ENCODE measurements around the gene DGCR2. TPM values are rescaled to one million over a fixed set of nuclear protein-coding genes. Genes with fewer than 3 reads are reported as not detected.

DGCR2 gene
- polyA plus RNA-seq, 1 donor from 2014 or later, result 67.1 TPM

DNA sequence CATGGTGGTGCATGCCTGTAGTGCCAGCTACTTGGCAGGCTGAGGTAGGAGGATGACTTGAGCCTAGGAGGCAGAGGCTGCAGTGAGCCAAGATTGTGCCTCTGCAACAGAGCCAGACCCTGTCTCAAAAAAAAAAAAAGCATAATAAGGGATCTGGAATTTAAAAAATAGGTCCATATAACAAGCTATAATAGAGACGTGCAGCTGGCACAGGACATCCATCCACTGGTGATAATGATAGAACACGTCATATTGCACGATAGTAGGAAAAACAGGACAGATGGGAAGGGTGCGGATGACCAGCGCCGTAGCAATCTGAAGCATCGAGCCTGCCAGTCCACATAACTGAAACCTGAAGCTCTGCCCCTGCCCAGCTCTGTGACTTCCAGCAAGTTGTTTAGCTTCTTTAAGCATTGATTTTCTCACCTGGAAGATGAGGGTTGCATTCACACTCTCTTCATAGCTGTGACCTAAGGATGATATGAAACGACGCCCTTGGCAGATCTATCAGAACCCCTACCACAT lies 125.8 kb downstream of the DGCR2 start:
- Histone ChIP-seq H4K20me1 (ENCODE audit: insufficient read depth) (no peaks in the 10 kb centered on the region), H2AFZ (ENCODE audit: low read depth, low read length) (no peak overlapping the region), H3K4me3 (ENCODE audit: low read length) (no peak overlapping the region), H3K4me2 (ENCODE audit: low read length) (no peak overlapping the region), H3K27me3 (ENCODE audit: insufficient read depth, low read depth, low read length) (no peaks in the 10 kb centered on the region), H3K9me3 (ENCODE audit: low read length) (no peaks in the 10 kb centered on the region), H3F3A (ENCODE audit: insufficient read depth, low read length, poor library complexity, severe bottlenecking) (no peaks in the 10 kb centered on the region), H3K9ac (ENCODE audit: low read length) (no peak overlapping the region), H3K79me2 (replicated peaks; ENCODE audit: insufficient read depth, low read length) (no peaks in the 10 kb centered on the region), H3K36me3 (ENCODE audit: insufficient read depth, low read length) (no peaks in the 10 kb centered on the region), H3K9me2 (ENCODE audit: insufficient read depth, low read length) (no peaks in the 10 kb centered on the region), H3K27ac (ENCODE audit: low read length) (no peak overlapping the region)
- TF ChIP-seq, protein P1, sequence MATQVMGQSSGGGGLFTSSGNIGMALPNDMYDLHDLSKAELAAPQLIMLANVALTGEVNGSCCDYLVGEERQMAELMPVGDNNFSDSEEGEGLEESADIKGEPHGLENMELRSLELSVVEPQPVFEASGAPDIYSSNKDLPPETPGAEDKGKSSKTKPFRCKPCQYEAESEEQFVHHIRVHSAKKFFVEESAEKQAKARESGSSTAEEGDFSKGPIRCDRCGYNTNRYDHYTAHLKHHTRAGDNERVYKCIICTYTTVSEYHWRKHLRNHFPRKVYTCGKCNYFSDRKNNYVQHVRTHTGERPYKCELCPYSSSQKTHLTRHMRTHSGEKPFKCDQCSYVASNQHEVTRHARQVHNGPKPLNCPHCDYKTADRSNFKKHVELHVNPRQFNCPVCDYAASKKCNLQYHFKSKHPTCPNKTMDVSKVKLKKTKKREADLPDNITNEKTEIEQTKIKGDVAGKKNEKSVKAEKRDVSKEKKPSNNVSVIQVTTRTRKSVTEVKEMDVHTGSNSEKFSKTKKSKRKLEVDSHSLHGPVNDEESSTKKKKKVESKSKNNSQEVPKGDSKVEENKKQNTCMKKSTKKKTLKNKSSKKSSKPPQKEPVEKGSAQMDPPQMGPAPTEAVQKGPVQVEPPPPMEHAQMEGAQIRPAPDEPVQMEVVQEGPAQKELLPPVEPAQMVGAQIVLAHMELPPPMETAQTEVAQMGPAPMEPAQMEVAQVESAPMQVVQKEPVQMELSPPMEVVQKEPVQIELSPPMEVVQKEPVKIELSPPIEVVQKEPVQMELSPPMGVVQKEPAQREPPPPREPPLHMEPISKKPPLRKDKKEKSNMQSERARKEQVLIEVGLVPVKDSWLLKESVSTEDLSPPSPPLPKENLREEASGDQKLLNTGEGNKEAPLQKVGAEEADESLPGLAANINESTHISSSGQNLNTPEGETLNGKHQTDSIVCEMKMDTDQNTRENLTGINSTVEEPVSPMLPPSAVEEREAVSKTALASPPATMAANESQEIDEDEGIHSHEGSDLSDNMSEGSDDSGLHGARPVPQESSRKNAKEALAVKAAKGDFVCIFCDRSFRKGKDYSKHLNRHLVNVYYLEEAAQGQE (IDR thresholded peaks at IDR 0.05; ENCODE audit: borderline replicate concordance), result no peak
- TF ChIP-seq, protein P2, sequence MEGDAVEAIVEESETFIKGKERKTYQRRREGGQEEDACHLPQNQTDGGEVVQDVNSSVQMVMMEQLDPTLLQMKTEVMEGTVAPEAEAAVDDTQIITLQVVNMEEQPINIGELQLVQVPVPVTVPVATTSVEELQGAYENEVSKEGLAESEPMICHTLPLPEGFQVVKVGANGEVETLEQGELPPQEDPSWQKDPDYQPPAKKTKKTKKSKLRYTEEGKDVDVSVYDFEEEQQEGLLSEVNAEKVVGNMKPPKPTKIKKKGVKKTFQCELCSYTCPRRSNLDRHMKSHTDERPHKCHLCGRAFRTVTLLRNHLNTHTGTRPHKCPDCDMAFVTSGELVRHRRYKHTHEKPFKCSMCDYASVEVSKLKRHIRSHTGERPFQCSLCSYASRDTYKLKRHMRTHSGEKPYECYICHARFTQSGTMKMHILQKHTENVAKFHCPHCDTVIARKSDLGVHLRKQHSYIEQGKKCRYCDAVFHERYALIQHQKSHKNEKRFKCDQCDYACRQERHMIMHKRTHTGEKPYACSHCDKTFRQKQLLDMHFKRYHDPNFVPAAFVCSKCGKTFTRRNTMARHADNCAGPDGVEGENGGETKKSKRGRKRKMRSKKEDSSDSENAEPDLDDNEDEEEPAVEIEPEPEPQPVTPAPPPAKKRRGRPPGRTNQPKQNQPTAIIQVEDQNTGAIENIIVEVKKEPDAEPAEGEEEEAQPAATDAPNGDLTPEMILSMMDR (IDR thresholded peaks at IDR 0.05; ENCODE audit: poor library complexity, severe bottlenecking), result no peak
- TF ChIP-seq MXI1 (conservative IDR thresholded peaks at IDR 0.05; ENCODE audit: poor library complexity, severe bottlenecking), result no peak
- TF ChIP-seq TAF1 (IDR thresholded peaks at IDR 0.05; ENCODE audit: low read depth), result no peak
- no peak for TF ChIP-seq EP300 (conservative IDR thresholded peaks at IDR 0.05; ENCODE audit: poor library complexity, severe bottlenecking)
- TF ChIP-seq SMC3 (conservative IDR thresholded peaks at IDR 0.05; ENCODE audit: poor library complexity), result no peak
- no peak for TF ChIP-seq RAD21 (conservative IDR thresholded peaks at IDR 0.05)
- no peak for TF ChIP-seq POLR2AphosphoS5 (IDR thresholded peaks at IDR 0.05)
- TF ChIP-seq EZH2 (IDR thresholded peaks at IDR 0.05; ENCODE audit: borderline replicate concordance, insufficient read depth, low read length, poor library complexity, severe bottlenecking), result no peak

DNA sequence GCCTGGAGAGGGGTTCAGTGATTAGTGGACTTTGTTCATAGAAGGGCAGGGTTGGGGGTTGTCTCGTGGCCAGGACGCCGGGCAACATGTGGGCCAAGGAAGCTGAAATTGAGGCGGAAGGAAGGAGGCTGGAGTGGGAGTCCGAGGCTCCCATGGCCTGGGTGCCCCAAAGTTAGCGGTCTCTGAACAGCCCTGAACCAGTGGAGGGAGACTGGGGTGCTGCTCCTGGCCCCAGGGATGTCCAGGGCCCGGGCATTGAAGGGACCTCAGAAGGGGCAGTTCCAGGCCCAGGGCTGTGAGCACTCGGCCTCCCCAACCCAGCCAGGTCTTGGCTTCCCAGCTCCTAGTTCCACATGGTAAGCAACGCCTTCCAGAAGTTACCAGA lies 126.9 kb downstream of the DGCR2 start:
- no peak for TF ChIP-seq EZH2 (IDR thresholded peaks at IDR 0.05; ENCODE audit: borderline replicate concordance, insufficient read depth, low read length, poor library complexity, severe bottlenecking)
- TF ChIP-seq, protein P2 (IDR thresholded peaks at IDR 0.05; ENCODE audit: poor library complexity, severe bottlenecking), result no peak
- no peak for TF ChIP-seq MXI1 (conservative IDR thresholded peaks at IDR 0.05; ENCODE audit: poor library complexity, severe bottlenecking)
- TF ChIP-seq SMC3 (conservative IDR thresholded peaks at IDR 0.05; ENCODE audit: poor library complexity), result no peak
- no peak for TF ChIP-seq POLR2AphosphoS5 (IDR thresholded peaks at IDR 0.05)
- TF ChIP-seq EP300 (conservative IDR thresholded peaks at IDR 0.05; ENCODE audit: poor library complexity, severe bottlenecking), result no peak
- TF ChIP-seq RAD21 (conservative IDR thresholded peaks at IDR 0.05), result no peak
- no peak for TF ChIP-seq TAF1 (IDR thresholded peaks at IDR 0.05; ENCODE audit: low read depth)
- TF ChIP-seq, protein P1 (IDR thresholded peaks at IDR 0.05; ENCODE audit: borderline replicate concordance), result no peak
- no peaks in the 10 kb centered on the region for H3F3A ChIP-seq (ENCODE audit: insufficient read depth, low read length, poor library complexity, severe bottlenecking)
- no peak overlapping the region for H3K9ac ChIP-seq (ENCODE audit: low read length)
- H3K9me2 ChIP-seq (ENCODE audit: insufficient read depth, low read length), result no peaks in the 10 kb centered on the region
- no peaks in the 10 kb centered on the region for H3K36me3 ChIP-seq (ENCODE audit: insufficient read depth, low read length)
- no peak overlapping the region for H3K27ac ChIP-seq (ENCODE audit: low read length)
- H3K4me3 ChIP-seq (ENCODE audit: low read length), result no peak overlapping the region
- no peaks in the 10 kb centered on the region for H3K27me3 ChIP-seq (ENCODE audit: insufficient read depth, low read depth, low read length)
- no peaks in the 10 kb centered on the region for H4K20me1 ChIP-seq (ENCODE audit: insufficient read depth)
- H3K9me3 ChIP-seq (ENCODE audit: low read length), result no peaks in the 10 kb centered on the region
- H2AFZ ChIP-seq (ENCODE audit: low read depth, low read length), result no peak overlapping the region
- H3K4me2 ChIP-seq (ENCODE audit: low read length), result no peak overlapping the region
- no peaks in the 10 kb centered on the region for H3K79me2 ChIP-seq (replicated peaks; ENCODE audit: insufficient read depth, low read length)
